GM12878 (cell line): ENCODE data around the gene STT3B. TPM values are rescaled to one million over a fixed set of nuclear protein-coding genes. Genes with fewer than 3 reads are reported as not detected.

Experiments
- ATAC-seq: fragments of 200-7000 bp; cut with Tn5 transposase; 3 replicates; pipeline ENCODE4 v1.9.1; 2020; ENCODE audit warnings: mild to moderate bottlenecking, moderate library complexity
- BruUV-seq: library from RNA; stranded (reverse); fragments of 400-500 nt; replicated peaks from 2 replicates; lab custom pipeline; 2021; lab: Mats Ljungman, UMichigan
- CTCF ChIA-PET: fragments of 300-600 bp; sonication (Branson Sonifier 250); formaldehyde crosslinking; extraction: SDS; loops from one replicate; lab custom pipeline; 2021; ENCODE audit warnings: inconsistent platforms; lab: Yijun Ruan, JAX
- POLR2A ChIA-PET: fragments of 350-600 bp; formaldehyde crosslinking; extraction: SDS; loops from one replicate; lab custom pipeline; 2021; ENCODE audit warnings: inconsistent platforms; lab: Charles Lee
- RAD21 ChIA-PET: fragments of 300-600 bp; sonication (Branson Sonifier 250); formaldehyde crosslinking; loops from one replicate; lab custom pipeline; 2023; ENCODE audit warnings: antibody characterized with exemption; ENCODE audit not compliant: unreplicated experiment; lab: Charles Lee
- SMC1A ChIA-PET: fragments of 300-600 bp; sonication (Branson Sonifier 250); formaldehyde crosslinking; loops from one replicate; lab custom pipeline; 2023; ENCODE audit not compliant: unreplicated experiment, uncharacterized antibody; lab: Charles Lee
- DNase-seq: peaks from one replicate; pipeline ENCODE4 v3.0.0-alpha.2; 2011; ENCODE audit warnings: low read depth, low spot score
- FAIRE-seq: peaks from 3 replicates; lab custom pipeline; 2011; peaks lifted over from hg19 to GRCh38; lab: Jason Lieb, UNC
- H2AFZ ChIP-seq: 2 replicates; pipeline ENCODE4 v1.6.0; 2011; ENCODE audit warnings: low read depth, low read length, control low read depth; ENCODE audit not compliant: control insufficient read depth
- H3K27ac ChIP-seq: 2 replicates; pipeline ENCODE4 v1.5.1; 2011; ENCODE audit warnings: control low read depth; ENCODE audit not compliant: control insufficient read depth, insufficient read depth
- H3K27me3 ChIP-seq, 2 experiments: replicated peaks in 1 of 2; 2 replicates each; pipeline versions ENCODE4 v1.6.0 to v1.6.1; 2011; ENCODE audit warnings: low read length in 1 of 2; ENCODE audit not compliant: control insufficient read depth in 2 of 2, insufficient read depth in 2 of 2
- H3K36me3 ChIP-seq, 2 experiments: 2 replicates each; pipeline ENCODE4 v1.5.1; 2011; ENCODE audit warnings: low read length in 1 of 2; ENCODE audit not compliant: control insufficient read depth in 2 of 2, insufficient read depth in 2 of 2
- H3K4me1 ChIP-seq: 2 replicates; pipeline ENCODE4 v1.6.1; 2011; ENCODE audit warnings: mild to moderate bottlenecking, low read length, moderate library complexity, mixed read lengths; ENCODE audit not compliant: control insufficient read depth, insufficient read depth
- H3K4me2 ChIP-seq: 2 replicates; pipeline ENCODE4 v1.6.0; 2011; ENCODE audit warnings: control low read depth; ENCODE audit not compliant: control insufficient read depth, insufficient read depth
- H3K4me3 ChIP-seq: fragments of 200-600 bp; sonication (generic); 2 replicates; pipeline ENCODE4 v1.5.1; 2016
- H3K79me2 ChIP-seq: 2 replicates; pipeline ENCODE4 v1.6.0; 2011; ENCODE audit warnings: low read length; ENCODE audit not compliant: control insufficient read depth, insufficient read depth
- H3K9ac ChIP-seq: 2 replicates; pipeline ENCODE4 v1.8.0; 2011; ENCODE audit warnings: low read length, control low read depth, mixed read lengths; ENCODE audit not compliant: control insufficient read depth, insufficient read depth
- H3K9me3 ChIP-seq: replicated peaks from 3 replicates; pipeline ENCODE4 v1.5.1; 2011; ENCODE audit warnings: mild to moderate bottlenecking, low read length; ENCODE audit not compliant: control insufficient read depth, insufficient read depth
- H4K20me1 ChIP-seq: 2 replicates; pipeline ENCODE4 v1.6.0; 2011; ENCODE audit not compliant: control insufficient read depth, insufficient read depth
- ASH2L ChIP-seq: fragments of 300-600, 200-600 bp; sonication (generic); IDR thresholded peaks from 2 replicates; pipeline ENCODE4 v1.6.1; 2017; ENCODE audit warnings: low read depth, mild to moderate bottlenecking, borderline replicate concordance
- BCLAF1 ChIP-seq: fragments of 450-650 bp; IDR thresholded peaks from 2 replicates; pipeline ENCODE4 v1.6.1; 2017; ENCODE audit warnings: antibody characterized with exemption, mild to moderate bottlenecking, moderate library complexity
- CHD2 ChIP-seq: IDR thresholded peaks from 2 replicates; pipeline ENCODE4 v1.6.1; 2011; ENCODE audit warnings: low read depth, low read length, improper control_type of control experiment, borderline replicate concordance
- CHD4 ChIP-seq: fragments of 200-600 bp; sonication (generic); IDR thresholded peaks from 2 replicates; pipeline ENCODE4 v1.6.1; 2016; ENCODE audit warnings: mild to moderate bottlenecking
- ESRRA ChIP-seq: IDR thresholded peaks from 2 replicates; pipeline ENCODE4 v1.6.1; 2012; ENCODE audit warnings: mild to moderate bottlenecking, low read length, improper control_type of control experiment
- EZH2 ChIP-seq: IDR thresholded peaks from 2 replicates; pipeline ENCODE4 v1.6.1; 2012; ENCODE audit warnings: low read depth, mild to moderate bottlenecking, control low read depth, inconsistent platforms, low read length, borderline replicate concordance; ENCODE audit not compliant: control insufficient read depth
- NFXL1 ChIP-seq: fragments of 450-650 bp; IDR thresholded peaks from 2 replicates; pipeline ENCODE4 v1.6.1; 2017; ENCODE audit warnings: antibody characterized with exemption, mild to moderate bottlenecking, borderline replicate concordance
- PKNOX1 ChIP-seq: fragments of 450-650 bp; IDR thresholded peaks from 2 replicates; pipeline ENCODE4 v1.6.1; 2016; ENCODE audit warnings: mild to moderate bottlenecking
- SKIL ChIP-seq: fragments of 450-650 bp; IDR thresholded peaks from 2 replicates; pipeline ENCODE4 v1.6.1; 2017; ENCODE audit warnings: mild to moderate bottlenecking, low read depth, inconsistent platforms; ENCODE audit not compliant: poor library complexity, severe bottlenecking
- TCF7 ChIP-seq: IDR thresholded peaks from 2 replicates; pipeline ENCODE4 v1.6.1; 2014; ENCODE audit warnings: antibody characterized with exemption, borderline replicate concordance
- WRNIP1 ChIP-seq: IDR thresholded peaks from 2 replicates; pipeline ENCODE4 v1.6.1; 2011; ENCODE audit warnings: low read depth, low read length, improper control_type of control experiment, borderline replicate concordance
- WGBS: methylation state at CpG from one replicate; pipeline ENCODE4 v1.1.6; 2016; ENCODE audit warnings: low lambda C conversion rate; ENCODE audit not compliant: insufficient replicate concordance, insufficient coverage; ENCODE audit errors: missing lambda C conversion rate; 5-methylcytosine and 5-hydroxymethylcytosine counted together
- in situ Hi-C: fragments of 300-500 bp; cut with MboI; formaldehyde crosslinking; loops from 9 replicates; pipeline ENCODE4 v1.14.3; 2018; ENCODE audit warnings: mixed read lengths
- intact Hi-C: fragments of 100-400 bp; cut with micrococcal nuclease; formaldehyde crosslinking; loops from one replicate; pipeline ENCODE4 v1.14.2; 2022; ENCODE audit not compliant: unreplicated experiment
- polyA plus RNA-seq, 11 experiments: library from polyadenylated mRNA; depleted of rRNA in 4 of 11; unstranded in 6 of 11; stranded (reverse) in 5 of 11; fragments of >200 nt; fragmentation: Nextera tagmentation in 4 of 11; fragmentation: Illumina TruSeq in 1 of 11; extraction: Ambion mirVana in 4 of 11; extraction: Trizol in 1 of 11; gene quantifications; 1 replicate in 1 of 11; 2 replicates in 10 of 11; pipeline versions ENCODE4 v1.2.1 to v1.2.3, GENCODE V29; 2011 to 2016; ENCODE audit warnings: inconsistent platforms in 2 of 11, missing spikeins in 2 of 11, low read depth in 1 of 11
- total RNA-seq, 4 experiments: library from RNA; depleted of rRNA in 3 of 4; stranded (reverse); fragments of >200 nt in 3 of 4; fragmentation: Illumina TruSeq in 1 of 4; extraction: Trizol in 1 of 4; gene quantifications; 2 replicates each; pipeline versions ENCODE4 v1.2.1 to v1.2.3, GENCODE V29; 2013 to 2021

STT3B gene
- total and polyA plus RNA-seq, 10 of the 15 experiments (the other 5 are each of a cell fraction or from before 2014, with no cell fraction given): 19.9 to 208 (median 79.6) TPM

GRCh38 chr3:31661286-31661685, 128.6 kb downstream of the STT3B start (continued):
- TF ChIP-seq SKIL (no peak), NFXL1 (no peak), EZH2 (no peak), WRNIP1 (no peak)

GRCh38 chr3:31661993-31662670, 129.4 kb downstream of the STT3B start:
- DNase-seq (no peak), ATAC-seq (no peak), FAIRE-seq (no peak)
- Histone ChIP-seq H3K27me3 (no peaks in the 10 kb centered on the region), H3K79me2 (no peaks in the 10 kb centered on the region), H3K4me3 (no peak overlapping the region), H3K4me1 (no peaks in the 10 kb centered on the region), H3K27ac (no peak overlapping the region), H3K36me3 (no peaks in the 10 kb centered on the region), H3K9me3 (no peaks in the 10 kb centered on the region; the same call in 2 of the 3 replicates), H3K9ac (no peak overlapping the region), H4K20me1 (no peaks in the 10 kb centered on the region), H3K4me2 (no peak overlapping the region), H2AFZ (no peak overlapping the region)
- ChIA-PET RAD21 (no interaction called here), POLR2A (no interaction called here), SMC1A (interaction anchor here (2.4 kb wide), 1 partner anchor 10 kb away, joined by 7 read pairs; no protein-coding TSS in a partner anchor), CTCF (no interaction called here)
- in situ Hi-C loops: no loop called here
- WGBS: 29% methylated on average over 5 of the region's 5 CpGs
- intact Hi-C loops: no loop called here
- no TSS peak for BruUV-seq
- TF ChIP-seq BCLAF1: no peak
- no peak for TF ChIP-seq SKIL
- no peak for TF ChIP-seq PKNOX1
- TF ChIP-seq TCF7: no peak
- no peak for TF ChIP-seq ESRRA
- TF ChIP-seq CHD2: no peak
- TF ChIP-seq CHD4: no peak
- no peak for TF ChIP-seq ASH2L
